ENCODE measurements around the gene SAP30BP.
A peak's percentile ranks its signal among the peaks of the same experiment; 100 is the strongest.

SAP30BP gene

DNA sequence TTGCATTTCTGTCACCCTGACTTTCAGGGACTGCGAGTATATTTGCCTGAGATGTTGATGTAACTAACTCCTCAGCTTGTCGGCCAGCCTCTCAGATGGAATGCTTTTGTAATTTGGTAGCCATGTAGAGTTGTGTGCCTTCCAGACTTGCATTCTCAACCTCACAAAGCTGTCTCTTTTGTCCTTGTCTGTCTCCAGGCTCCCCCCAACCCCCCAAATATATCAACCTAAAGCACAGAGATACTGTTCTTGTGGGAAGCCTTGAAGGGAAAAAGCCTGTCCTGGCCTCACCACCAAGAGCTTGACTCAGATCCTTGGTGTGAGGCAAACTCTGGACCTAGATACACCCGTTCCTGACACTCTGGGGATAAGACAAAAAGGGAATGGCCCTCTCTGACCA, 18.4 kb downstream of the SAP30BP start:
- DNase-seq (ENCODE audit: low spot score) = peak; percentile 60

GRCh38 chr17:75688209-75688825, 21.2 kb downstream of the SAP30BP start:
- no peak for DNase-seq (ENCODE audit: low spot score)

DNA sequence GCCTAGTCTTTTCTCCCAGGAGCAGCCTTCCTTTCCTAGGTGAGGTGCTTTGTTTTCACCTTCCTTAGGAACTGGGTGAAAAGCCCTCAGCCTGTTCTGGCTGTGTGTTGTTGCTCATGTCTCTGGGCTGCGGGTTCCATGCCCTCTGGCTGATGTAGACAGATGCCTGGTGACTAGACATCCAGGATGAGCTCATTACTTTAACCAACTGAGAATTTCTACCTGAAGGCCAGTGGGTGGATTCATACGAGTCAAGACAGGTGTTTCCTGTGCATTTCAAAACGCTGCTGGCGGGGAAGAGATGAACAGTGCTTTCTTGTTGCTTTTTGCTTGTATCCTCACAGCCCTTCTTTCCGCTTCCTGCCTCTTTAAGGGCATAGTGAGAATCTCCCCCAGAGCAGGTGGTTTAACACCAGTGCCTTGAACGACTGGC, 22.3 kb downstream of the SAP30BP start:
- DNase-seq (ENCODE audit: low spot score) = peak; percentile 48

DNA sequence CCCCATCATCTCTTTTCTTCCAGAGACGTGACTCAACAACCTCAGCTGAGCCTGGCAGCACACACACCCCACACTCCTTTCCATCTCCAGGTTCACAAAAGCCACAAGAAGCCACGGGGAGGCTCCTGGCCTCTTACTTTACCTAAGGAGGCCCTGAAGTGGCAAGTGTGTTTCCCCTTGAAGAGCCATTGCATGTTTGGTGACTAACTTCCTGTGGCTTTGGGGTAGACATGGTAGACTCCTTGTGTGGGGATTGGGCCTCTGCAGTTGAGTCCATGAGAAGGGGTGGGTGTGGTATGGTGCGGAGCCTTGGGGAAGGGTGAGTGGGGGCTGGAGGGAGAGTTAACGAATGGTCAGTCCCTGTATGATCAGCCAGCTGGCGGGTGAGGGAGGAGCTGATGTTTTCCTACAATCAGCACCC, 24.2 kb downstream of the SAP30BP start:
- peak; percentile 67 for DNase-seq (ENCODE audit: low spot score)

GRCh38 chr17:75691801-75692626, 24.9 kb downstream of the SAP30BP start:
- peak; percentile 43 for DNase-seq (ENCODE audit: low spot score)

GRCh38 chr17:75692976-75693375, 25.8 kb downstream of the SAP30BP start:
- no peak for DNase-seq (ENCODE audit: low spot score)

DNA sequence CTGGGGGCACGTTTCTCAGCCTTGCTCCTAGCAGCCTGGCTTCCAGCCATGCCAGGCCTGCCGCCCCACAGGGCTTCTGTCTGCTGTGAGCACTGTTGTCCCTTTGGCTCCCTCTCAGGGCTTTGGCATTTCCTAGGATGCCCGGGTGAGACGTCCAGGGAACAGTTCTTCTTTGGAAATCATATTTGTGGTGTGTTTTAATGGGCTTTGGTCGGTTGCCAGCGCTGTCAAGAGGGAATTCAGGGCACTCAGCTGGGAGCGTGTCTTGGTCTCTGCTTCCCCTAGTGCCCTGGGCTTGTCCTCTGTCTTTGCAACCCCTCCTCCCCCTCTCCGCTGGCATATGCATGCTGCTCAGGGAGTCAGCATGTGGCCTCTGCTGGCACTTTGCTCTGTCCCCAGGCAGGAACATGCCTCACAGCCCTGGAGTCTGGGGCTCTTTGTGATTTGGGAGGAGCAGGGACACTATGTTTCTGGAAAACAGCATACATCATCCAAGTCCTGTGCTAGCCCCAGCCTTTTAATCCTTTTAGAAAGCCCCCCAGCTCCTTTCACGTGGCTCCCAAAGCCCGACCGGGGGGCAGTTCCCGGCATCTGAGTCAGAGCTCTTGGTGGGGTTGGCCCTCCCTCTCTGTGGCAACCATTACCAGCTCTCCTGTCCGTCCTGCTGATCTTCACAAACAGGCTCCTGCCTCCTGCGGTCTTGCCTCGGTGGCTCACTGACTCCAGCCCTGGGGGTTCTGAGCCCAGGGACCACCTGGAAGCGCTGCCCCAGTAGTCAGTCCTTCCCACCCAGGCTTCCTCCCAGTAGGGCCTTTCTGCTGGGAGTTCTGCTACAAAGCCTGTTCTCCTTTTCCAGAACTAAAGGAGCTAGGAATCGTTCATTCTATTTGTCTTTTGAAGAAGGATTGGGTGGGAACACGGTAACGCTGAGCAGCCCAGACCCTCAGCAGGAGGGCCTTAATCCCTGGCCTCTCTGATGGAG, 26.7 kb downstream of the SAP30BP start:
- peak; percentile 92 for DNase-seq (ENCODE audit: low spot score)

DNA sequence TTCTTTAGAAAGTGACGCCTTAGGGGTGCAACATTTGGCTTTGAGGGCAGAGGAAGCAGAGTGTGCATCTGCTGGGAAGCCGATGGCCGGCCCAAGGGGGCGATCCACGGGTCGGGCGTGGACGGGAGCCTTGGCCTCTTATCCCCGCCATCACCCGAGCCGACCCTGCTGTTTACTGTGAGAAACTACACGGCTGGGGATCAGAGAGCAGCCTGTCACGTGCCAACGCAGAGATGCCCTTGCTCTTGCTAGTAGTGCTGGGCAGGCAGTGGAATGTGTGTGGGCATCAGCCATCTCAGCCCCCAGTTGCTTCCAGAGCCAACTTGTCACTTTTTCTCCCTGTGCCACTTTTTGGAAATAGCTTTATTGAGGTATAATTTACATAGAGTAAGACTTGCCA, 27.4 kb downstream of the SAP30BP start:
- peak; percentile 50 for DNase-seq (ENCODE audit: low spot score)

DNA sequence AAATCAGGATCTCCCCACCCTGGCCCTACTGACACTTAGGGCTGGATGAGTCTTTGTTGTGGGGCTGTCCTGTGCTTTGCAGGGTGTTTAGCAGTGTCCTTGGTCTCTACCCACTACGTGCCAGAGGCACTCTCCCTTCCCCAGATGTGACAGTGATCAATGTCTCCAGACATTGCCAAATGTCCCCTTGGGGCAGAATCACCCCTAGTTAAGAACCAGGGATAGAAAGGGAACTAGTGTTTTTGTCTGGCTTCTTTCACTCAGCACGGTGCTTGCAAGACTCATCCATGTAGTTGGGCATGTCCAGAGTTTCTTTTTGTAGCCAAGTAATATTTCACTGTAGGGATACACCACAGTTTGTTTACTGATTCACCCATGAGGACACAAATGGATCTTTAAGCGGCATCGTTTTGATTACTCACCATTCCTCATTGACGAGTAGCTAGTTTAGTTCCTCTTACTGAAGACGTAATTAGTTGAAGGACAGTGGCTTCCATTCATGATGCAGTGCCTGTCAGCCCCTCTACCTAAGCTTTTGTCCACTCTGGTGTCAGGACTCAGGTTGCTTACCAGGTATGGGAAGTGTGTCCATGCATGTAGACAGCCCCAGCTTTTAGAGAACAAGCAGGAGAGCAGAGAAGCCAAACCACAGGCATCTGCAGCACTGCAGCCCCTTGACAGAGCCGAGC, 28.1 kb downstream of the SAP30BP start:
- peak; percentile 54 for DNase-seq (ENCODE audit: low spot score)

DNA sequence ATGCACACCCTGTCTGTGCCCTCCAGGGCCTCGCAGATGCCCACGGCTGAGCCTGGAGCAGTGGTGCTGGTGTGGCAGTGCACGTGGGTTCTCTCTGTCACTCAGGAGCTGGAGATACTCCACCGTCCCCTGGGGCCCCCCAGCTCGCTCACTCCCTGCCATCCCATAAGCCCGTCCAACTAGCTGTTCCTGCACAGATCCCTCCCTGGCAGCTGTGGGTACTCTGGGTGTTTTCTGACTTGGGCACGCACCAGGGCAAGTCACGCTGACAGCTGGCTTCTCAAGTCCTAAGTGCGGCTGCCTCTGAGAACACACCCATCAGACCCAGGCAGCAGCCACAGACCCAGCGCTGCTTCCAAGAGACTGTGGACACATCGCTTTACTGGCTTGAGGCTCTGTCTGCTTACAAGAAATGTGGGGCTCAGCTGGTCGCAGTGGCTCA, 28.7 kb downstream of the SAP30BP start:
- no peak for DNase-seq (ENCODE audit: low spot score)

DNA sequence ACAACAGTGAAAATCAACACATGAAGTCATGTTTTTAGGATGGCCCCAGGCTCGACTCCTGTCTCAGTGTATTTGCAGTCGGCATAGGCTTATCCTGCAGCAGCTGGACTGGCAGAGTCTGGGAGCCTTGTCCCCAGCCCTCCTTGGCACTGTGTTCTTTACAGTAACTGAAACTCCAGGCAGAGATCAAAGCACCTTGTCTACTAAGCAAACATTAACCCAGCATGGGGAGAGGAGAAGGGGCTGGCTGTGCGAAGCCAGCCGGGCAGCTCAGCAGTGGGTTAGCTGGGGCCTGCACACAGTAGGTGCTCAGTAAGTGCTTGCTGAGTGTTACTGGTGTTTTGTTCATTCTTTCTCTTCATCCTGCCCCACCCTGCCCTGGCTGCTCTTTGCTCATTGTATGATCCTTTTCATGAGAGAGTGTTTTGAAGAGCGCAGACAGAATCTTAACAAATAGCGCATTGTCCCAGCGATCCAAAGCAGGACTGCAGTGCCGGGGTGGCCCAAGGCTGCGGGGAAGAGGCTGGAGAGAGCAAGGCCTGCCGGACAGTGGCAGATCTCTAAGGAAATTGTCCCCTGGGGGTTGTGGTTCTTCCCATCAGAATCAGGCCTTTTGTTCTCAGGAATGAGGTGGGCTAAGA, 30.6 kb downstream of the SAP30BP start:
- peak; percentile 90 for DNase-seq (ENCODE audit: low spot score)

GRCh38 chr17:75698659-75699058, 31.5 kb downstream of the SAP30BP start:
- no peak for DNase-seq (ENCODE audit: low spot score)

DNA sequence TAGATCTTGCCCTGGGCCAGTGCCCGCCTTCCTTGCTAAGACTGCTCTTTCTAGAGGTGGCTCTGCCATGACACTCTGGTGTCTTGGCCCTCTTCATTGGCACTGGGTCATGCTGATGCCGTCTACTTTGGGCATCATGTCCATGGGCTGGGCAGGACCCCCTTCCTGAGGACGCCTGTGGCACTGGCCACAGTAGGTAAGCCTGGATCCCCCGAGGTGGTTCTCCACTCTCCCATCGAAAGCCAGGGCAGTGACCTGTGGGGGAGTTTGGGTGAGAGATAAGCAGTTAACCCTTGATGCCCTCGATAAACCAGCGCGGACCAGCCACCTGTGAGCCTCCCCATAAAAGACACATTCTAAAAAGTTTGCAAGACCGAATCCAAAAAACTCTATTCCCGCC, 34.1 kb downstream of the SAP30BP start:
- DNase-seq (ENCODE audit: low spot score) = no peak

GRCh38 chr17:75703191-75703590, 36.1 kb downstream of the SAP30BP start:
- no peak for DNase-seq (ENCODE audit: low spot score)

DNA sequence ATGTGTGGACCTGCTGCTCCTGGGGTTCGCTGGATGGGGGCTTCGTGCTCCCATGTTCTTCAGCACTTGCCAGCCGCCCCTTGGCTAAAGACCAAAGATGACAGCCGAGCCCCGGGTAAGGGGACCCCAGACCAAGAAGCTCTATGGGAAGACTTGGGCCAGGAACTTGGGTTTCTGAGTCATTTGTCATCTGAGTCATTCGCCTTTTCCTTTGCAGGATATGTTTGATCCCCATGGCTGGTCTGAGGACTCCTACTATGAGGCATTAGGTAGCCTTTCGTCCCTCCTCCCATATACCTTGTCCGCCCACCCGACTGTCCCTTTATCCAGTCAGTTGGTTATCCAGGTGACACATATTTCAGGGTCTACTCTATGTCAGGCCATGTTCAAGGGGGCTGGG, 36.5 kb downstream of the SAP30BP start:
- no peak for DNase-seq (ENCODE audit: low spot score)

- no peak for DNase-seq (ENCODE audit: low spot score)
Measured at GRCh38 chr17:75704963-75705875, 38.1 kb downstream of the SAP30BP start.

DNA sequence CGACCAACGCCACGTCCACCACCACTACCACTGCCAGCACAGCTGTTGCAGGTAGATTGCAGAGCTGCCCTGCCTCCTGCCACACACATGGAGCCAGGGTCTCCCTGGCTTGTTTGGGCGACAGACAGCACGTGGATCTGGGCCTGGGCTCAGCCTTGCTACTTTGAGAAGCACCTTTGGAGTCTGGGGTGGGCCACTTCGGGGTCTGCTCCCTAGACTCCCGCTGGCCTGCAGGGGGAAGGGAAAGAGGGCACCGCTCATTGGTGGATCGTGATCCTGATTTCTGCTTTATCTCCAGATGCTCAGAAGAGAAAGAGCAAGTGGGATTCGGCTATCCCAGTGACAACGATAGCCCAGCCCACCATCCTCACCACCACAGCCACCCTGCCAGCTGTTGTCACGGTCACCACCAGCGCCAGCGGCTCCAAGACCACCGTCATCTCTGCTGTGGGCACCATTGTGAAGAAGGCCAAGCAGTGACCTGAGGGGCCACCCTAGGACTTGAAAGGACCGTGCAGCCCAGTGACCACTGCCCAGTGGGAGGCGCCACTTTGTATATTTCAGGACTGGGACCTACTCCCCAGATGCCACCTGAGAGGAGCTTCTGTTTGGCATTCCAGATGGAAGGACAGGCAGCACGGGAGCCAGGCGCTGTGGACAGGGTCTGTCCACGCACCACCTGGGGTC, 39.0 kb downstream of the SAP30BP start:
- no peak for DNase-seq (ENCODE audit: low spot score)

DNA sequence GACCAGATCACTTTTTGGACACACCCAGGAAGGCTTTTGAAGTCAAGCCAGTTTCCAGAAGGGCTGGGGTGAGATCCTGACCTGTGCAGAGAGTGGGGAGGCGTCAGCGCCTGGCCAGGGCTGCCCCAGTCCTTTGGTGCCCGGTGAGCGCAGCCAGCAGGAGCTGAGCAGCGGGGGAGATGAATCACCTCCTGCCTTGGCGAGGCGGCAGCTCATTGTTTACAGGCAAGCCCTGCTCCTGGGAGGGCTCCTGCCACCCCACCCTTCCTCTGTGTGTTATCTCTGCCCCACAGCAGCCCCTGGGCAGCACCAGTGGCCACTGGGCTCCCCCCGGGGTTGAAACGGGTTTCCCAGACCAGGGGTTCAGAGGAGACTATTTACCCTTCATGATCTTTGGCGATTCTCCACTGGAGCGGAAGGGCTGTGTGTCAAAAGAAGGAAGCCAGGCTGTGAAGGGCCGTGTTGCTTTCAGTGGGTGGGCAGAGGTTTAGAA, 40.0 kb downstream of the SAP30BP start:
- DNase-seq (ENCODE audit: low spot score) = peak; percentile 89

DNA sequence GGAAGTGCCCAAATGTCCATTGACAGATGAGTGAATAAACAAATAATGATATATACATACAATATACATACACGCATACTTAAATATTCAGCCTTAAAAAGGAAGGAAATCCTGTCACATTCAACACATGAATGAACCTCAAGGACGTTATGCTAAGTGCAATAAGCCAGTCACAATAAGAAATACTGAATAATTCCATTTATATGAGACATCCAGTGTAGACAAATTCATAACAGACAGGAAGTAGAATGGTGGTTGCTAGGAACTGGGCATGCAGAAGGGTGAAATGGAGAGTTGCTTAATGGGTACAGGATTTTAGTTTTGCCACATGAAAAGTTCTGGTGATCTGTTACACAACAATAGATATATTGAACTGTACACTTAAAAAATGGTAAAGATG, 45.3 kb downstream of the SAP30BP start:
- DNase-seq (ENCODE audit: low spot score) = no peak
